Loucy (cell line): Measurements from ENCODE around the gene KLHDC4.

Experiments
- H2AFZ ChIP-seq: fragments of 200-600 bp; sonication (generic); 2 replicates; pipeline ENCODE4 v1.6.0; 2016; ENCODE audit warnings: antibody characterized with exemption, mild to moderate bottlenecking, low read length, moderate library complexity
- H3F3A ChIP-seq: fragments of 200-600 bp; 2 replicates; pipeline ENCODE4 v1.6.0; 2016; ENCODE audit warnings: antibody characterized with exemption, low read depth, mild to moderate bottlenecking
- H3K27me3 ChIP-seq: fragments of 200-600 bp; sonication (generic); 2 replicates; pipeline ENCODE4 v1.6.1; 2014; ENCODE audit warnings: low read length, mild to moderate bottlenecking; ENCODE audit not compliant: insufficient read depth, poor library complexity, severe bottlenecking
- H3K36me3 ChIP-seq: fragments of 200-600 bp; sonication (generic); 2 replicates; pipeline ENCODE4 v1.6.1; 2016; ENCODE audit warnings: low read length; ENCODE audit not compliant: insufficient read depth
- H3K4me1 ChIP-seq: fragments of 200-600 bp; sonication (generic); 2 replicates; pipeline ENCODE4 v1.5.1; 2014; ENCODE audit warnings: low read length, mild to moderate bottlenecking; ENCODE audit not compliant: insufficient read depth, poor library complexity, severe bottlenecking
- H3K4me2 ChIP-seq: fragments of 200-600 bp; sonication (generic); 2 replicates; pipeline ENCODE4 v1.6.0; 2014; ENCODE audit warnings: antibody characterized with exemption, low read length, low read depth, mild to moderate bottlenecking; ENCODE audit not compliant: poor library complexity, severe bottlenecking
- H3K4me3 ChIP-seq: fragments of 200-600 bp; sonication (generic); 2 replicates; pipeline ENCODE4 v1.5.1; 2014; ENCODE audit warnings: low read length, mild to moderate bottlenecking, mixed read lengths; ENCODE audit not compliant: poor library complexity, severe bottlenecking
- H3K79me2 ChIP-seq: fragments of 200-600 bp; sonication (generic); 2 replicates; pipeline ENCODE4 v1.6.1; 2014; ENCODE audit warnings: low read length; ENCODE audit not compliant: insufficient read depth
- H3K9ac ChIP-seq: fragments of 200-600 bp; sonication (generic); 2 replicates; pipeline ENCODE4 v1.6.0; 2014; ENCODE audit warnings: mild to moderate bottlenecking, low read depth, low read length, moderate library complexity; ENCODE audit not compliant: poor library complexity, severe bottlenecking
- H3K9me2 ChIP-seq: fragments of 200-600 bp; sonication (generic); replicated peaks from 2 replicates; pipeline ENCODE4 v1.6.1; 2016; ENCODE audit warnings: low read depth, low read length, mixed read lengths
- H3K9me3 ChIP-seq: fragments of 200-600 bp; sonication (generic); 2 replicates; pipeline ENCODE4 v1.6.1; 2014; ENCODE audit warnings: mild to moderate bottlenecking, antibody characterized with exemption, low read length, low read depth; ENCODE audit not compliant: insufficient read depth
- H4K20me1 ChIP-seq: fragments of 200-600 bp; sonication (generic); 2 replicates; pipeline ENCODE4 v1.6.0; 2014; ENCODE audit warnings: antibody characterized with exemption, low read length, mild to moderate bottlenecking; ENCODE audit not compliant: insufficient read depth, poor library complexity, severe bottlenecking
- CTCF ChIP-seq: fragments of 200-600 bp; sonication (generic); conservative IDR thresholded peaks from 2 replicates; pipeline ENCODE4 v1.5.1; 2014; ENCODE audit warnings: mild to moderate bottlenecking, antibody characterized with exemption, low read length
- EZH2phosphoT487 ChIP-seq: fragments of 200-600 bp; IDR thresholded peaks from 2 replicates; pipeline ENCODE4 v1.6.1; 2018; ENCODE audit warnings: antibody characterized with exemption, mild to moderate bottlenecking, moderate library complexity, borderline replicate concordance

Gene KLHDC4

GRCh38 chr16:87689956-87690465 lies 75.8 kb downstream of the KLHDC4 start:
- Histone ChIP-seq H3K79me2 (no peaks in the 10 kb centered on the region), H3K9ac (no peak overlapping the region), H3F3A (no peaks in the 10 kb centered on the region), H2AFZ (no peak overlapping the region), H3K36me3 (no peaks in the 10 kb centered on the region), H3K4me1 (no peaks in the 10 kb centered on the region), H3K4me3 (no peak overlapping the region), H4K20me1 (no peaks in the 10 kb centered on the region), H3K9me3 (no peaks in the 10 kb centered on the region), H3K9me2 (no peaks in the 10 kb centered on the region), H3K27me3 (no peaks in the 10 kb centered on the region), H3K4me2 (no peak overlapping the region)
- TF ChIP-seq CTCF (no peak), EZH2phosphoT487 (no peak)

GRCh38 chr16:87688876-87689815 lies 76.6 kb downstream of the KLHDC4 start:
- no peaks in the 10 kb centered on the region for H3K9me2 ChIP-seq
- H4K20me1 ChIP-seq, result no peaks in the 10 kb centered on the region
- no peak for TF ChIP-seq CTCF
- TF ChIP-seq EZH2phosphoT487, result no peak
- H2AFZ ChIP-seq, result no peak overlapping the region
- no peaks in the 10 kb centered on the region for H3F3A ChIP-seq
- H3K4me1 ChIP-seq, result no peaks in the 10 kb centered on the region
- H3K4me3 ChIP-seq, result no peak overlapping the region
- no peak overlapping the region for H3K9ac ChIP-seq
- H3K9me3 ChIP-seq, result no peaks in the 10 kb centered on the region
- H3K79me2 ChIP-seq, result no peaks in the 10 kb centered on the region
- no peak overlapping the region for H3K4me2 ChIP-seq
- no peaks in the 10 kb centered on the region for H3K27me3 ChIP-seq
- H3K36me3 ChIP-seq, result no peaks in the 10 kb centered on the region

- Histone ChIP-seq H4K20me1 (no peaks in the 10 kb centered on the region), H3F3A (no peaks in the 10 kb centered on the region), H3K4me3 (no peak overlapping the region), H3K4me2 (no peak overlapping the region), H3K36me3 (no peaks in the 10 kb centered on the region), H2AFZ (no peak overlapping the region), H3K9me2 (no peaks in the 10 kb centered on the region), H3K4me1 (no peaks in the 10 kb centered on the region), H3K27me3 (no peaks in the 10 kb centered on the region), H3K9ac (no peak overlapping the region), H3K79me2 (no peaks in the 10 kb centered on the region), H3K9me3 (no peaks in the 10 kb centered on the region)
- no peak for TF ChIP-seq CTCF
- no peak for TF ChIP-seq EZH2phosphoT487
Observed at GRCh38 chr16:87687998-87688529, 77.7 kb downstream of the KLHDC4 start.
